GM12865 (cell line): ENCODE data around the gene DMRT1.

ENCODE experiments used
- DNase-seq: peaks from one replicate; pipeline ENCODE4 v3.0.0; 2010; ENCODE audit warnings: low read depth
- H3K4me3 ChIP-seq: 2 replicates; pipeline ENCODE4 v1.5.1; 2011; ENCODE audit warnings: mild to moderate bottlenecking, low read depth, low read length, control low read depth
- TF ChIP-seq, protein P1 (sequence below): IDR thresholded peaks from 2 replicates; pipeline ENCODE4 v1.5.1; 2011; ENCODE audit warnings: low read length, control low read depth, low read depth, inconsistent platforms; ENCODE audit not compliant: insufficient read depth; ENCODE audit errors: missing control alignments

The DMRT1 gene

DNA sequence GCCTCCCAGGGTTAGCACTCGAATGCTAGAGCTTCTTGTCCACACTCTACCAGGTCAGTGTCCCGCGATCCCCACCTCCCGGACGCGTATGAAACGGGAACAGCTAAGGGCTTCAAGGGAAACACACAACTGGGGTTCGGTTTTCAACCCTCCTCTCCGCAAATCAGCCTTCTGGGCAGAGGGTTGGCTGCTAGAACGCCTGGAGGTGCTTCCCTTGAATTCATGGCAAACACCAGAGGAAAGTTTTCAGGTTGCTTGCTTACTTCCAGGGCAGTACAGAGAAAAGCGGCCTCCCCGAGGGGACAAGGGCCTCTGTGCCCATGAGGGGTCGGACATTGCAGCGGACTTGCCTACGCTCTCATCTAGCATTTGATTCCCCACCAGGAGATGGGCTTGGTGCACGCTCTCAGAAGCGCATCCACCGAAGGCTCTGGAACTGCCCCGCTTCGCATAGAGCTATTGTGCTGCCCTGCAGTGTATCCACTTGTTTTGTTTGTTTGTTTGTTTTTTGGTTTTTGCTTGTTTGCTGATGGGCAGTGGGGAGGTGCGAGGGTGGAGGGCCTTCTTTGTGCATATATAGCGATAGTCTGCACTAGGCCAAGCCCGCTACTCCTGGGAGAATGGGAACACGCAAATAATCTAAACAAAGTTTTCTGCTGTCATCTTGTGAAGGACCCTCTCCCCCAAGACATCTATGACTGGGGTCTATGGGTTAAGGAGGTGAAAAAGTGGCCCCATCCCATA, 133.7 kb downstream of the DMRT1 start:
- TF ChIP-seq, protein P1, sequence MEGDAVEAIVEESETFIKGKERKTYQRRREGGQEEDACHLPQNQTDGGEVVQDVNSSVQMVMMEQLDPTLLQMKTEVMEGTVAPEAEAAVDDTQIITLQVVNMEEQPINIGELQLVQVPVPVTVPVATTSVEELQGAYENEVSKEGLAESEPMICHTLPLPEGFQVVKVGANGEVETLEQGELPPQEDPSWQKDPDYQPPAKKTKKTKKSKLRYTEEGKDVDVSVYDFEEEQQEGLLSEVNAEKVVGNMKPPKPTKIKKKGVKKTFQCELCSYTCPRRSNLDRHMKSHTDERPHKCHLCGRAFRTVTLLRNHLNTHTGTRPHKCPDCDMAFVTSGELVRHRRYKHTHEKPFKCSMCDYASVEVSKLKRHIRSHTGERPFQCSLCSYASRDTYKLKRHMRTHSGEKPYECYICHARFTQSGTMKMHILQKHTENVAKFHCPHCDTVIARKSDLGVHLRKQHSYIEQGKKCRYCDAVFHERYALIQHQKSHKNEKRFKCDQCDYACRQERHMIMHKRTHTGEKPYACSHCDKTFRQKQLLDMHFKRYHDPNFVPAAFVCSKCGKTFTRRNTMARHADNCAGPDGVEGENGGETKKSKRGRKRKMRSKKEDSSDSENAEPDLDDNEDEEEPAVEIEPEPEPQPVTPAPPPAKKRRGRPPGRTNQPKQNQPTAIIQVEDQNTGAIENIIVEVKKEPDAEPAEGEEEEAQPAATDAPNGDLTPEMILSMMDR, result no peak
- DNase-seq, result no peak
- no peak overlapping the region for H3K4me3 ChIP-seq

DNA sequence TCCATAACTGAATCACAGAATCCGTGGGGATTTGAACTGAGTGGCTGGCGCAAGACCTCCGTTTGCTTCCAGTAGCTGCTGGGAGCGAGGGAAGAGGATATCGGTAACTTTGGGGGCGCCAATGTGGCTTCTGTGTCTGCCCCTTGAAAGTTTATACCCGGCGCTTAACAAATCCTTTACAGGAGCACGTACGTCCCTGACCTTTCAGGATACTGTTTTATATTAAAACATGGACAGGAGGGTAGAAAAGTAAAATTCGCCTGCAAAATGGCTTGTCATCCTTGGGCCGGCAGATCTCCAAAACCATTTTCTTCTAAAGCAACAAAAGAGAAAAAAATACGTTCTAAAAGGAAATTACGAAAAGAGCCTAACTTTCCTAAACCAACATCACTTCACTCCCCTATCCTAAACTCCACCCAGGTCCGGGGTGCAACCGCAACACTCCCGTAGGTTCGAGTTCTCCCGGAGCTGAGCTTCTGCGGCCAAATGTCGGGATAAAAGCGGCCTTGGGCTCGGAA, 134.3 kb downstream of the DMRT1 start:
- TF ChIP-seq, protein P1, result no peak
- DNase-seq, result no peak
- H3K4me3 ChIP-seq, result no peak overlapping the region

DNA sequence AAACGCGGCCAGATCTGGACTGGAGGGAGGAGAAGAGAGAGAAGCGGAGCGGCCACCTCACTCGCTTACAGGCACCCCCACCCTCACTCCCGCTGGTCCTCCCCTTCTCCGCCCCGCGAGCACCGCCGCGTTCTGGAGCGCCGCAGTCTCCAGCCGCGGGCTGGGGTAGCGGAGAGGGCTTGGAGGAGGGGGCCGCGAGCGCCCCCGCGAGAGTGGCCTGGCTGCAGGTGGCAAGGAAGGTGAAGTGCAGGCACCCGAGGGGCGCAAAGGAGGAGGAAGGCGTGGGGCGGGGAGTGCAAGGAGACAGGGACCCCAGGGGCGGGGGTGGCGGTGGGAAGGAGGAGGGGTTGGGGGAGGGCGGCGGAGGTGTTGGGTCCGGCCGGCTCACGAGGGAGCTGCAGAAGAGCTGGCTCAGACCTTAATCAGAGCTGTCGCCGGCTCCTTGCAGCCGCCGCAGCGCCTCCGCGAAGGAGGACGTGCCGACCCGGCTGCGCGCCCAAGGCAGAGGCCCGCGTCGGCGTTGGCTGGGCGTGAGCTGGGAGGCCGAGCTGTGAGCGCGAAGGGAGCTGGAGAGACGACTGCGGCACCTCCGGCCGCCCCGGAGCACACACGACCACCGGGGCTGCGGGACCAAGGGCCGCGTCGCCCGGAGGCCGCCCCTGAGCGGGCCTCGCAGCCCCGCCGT, 134.9 kb downstream of the DMRT1 start, which contains the start of gene DMRT3:
Gene DMRT3, plus strand, starts transcription at position 398 of the 685 bp plus-strand sequence. CDS start 347 bp downstream, outside the sequence.
- TF ChIP-seq, protein P1, result no peak
- no peak within 1 kb of the TSS for H3K4me3 ChIP-seq
- DNase-seq, result no peak

DNA sequence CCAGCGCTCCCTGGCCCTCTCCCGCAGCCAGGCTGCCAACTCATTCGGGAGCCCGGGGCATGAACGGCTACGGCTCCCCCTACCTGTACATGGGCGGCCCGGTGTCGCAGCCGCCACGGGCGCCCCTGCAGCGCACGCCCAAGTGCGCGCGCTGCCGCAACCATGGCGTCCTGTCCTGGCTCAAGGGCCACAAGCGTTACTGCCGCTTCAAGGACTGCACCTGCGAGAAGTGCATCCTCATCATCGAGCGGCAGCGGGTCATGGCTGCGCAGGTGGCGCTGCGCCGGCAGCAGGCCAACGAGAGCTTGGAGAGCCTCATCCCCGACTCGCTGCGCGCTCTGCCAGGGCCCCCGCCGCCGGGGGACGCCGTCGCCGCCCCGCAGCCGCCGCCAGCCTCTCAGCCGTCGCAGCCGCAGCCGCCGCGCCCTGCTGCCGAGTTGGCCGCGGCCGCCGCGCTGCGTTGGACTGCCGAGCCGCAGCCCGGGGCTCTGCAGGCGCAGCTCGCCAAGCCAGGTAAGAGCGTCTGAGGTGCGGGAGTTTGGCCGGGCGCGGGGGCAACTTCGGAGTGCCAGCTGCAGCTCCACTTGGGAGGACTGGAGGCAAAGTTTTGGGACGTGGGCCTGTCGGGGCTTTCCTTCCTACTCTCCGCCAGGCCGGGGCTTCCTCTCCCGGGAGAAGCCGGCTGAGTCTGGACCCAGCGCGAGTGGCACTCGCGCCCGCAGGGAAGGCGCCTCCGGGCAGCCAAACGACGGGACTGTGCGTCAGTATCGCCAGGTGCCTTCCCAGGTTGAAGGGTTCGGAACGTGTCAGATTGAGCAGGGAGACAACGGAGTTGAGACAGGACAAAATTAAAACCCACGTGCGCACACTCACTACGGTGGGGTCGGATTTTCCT, 135.7 kb downstream of the DMRT1 start:
- H3K4me3 ChIP-seq, result no peak overlapping the region

DNA sequence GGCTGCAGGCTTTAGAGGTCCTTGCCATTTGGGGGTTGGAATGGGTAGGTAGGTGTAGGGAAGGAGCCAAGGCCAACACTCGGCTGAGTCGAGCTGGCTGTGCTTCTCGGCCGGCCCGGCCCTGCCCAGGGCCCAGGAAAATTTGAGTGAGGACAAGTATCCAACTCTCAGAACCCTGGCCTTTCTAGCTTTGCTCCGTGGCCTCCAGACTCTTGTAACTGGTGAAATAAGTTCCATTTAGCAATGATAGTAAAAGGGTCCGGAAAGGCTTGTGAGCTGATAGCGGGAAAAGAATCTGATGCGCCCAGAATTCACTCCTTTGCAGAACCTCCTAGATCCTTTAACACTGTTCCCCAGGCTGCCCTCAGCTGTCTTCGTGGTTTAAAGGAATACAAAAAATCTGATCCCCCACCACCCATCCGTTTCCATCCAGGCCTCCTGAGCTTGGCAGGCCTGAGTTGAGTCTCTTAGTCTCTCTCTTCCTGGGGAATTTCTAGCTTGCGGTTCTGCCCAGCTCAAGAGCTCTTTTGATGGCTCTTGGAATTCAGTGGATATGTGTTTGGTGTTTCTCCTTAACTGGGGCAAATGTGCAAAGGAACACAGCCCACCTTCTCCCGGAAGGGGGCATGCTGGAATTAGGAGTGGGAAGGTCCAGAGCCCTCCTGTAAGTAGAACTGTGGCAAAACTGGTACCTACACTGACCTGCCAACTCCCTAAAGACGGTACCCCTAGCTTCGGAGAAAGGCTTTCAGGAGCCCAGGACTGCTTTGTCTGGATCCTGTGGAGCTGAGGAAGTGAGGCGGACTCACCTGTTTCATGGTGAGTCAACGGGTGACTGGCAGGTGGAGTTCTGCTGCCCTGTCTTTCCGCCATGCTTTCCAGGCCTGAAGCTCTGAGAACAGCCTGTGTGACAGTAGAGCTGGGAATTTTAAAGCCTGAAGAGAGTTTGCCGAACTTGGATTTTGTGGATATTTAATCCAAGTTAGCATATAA, 136.6 kb downstream of the DMRT1 start:
- H3K4me3 ChIP-seq, result no peak overlapping the region
- no peak for DNase-seq
- TF ChIP-seq, protein P1, result no peak

More for the DNA sequence above, 135.7 kb downstream of the DMRT1 start:
- TF ChIP-seq, protein P1, result no peak
- DNase-seq, result no peak
